ENCODE measurements around the gene TRMT44.
A peak's percentile ranks its signal among the peaks of the same experiment; 100 is the strongest.
"Not testable (repeated sequence)": the region's sequence is repeated elsewhere in the genome, so short reads cannot be mapped to it uniquely, and the experiment has no call there.

TRMT44 gene

GRCh38 chr4:8488791-8489369, 48.3 kb downstream of the TRMT44 start:
- Histone ChIP-seq H3K4me1 (ENCODE audit: insufficient read depth, low read length) (peaks cover 9% of the 10 kb centered on the region), H3K27me3 (ENCODE audit: insufficient read depth, low read length) (no peaks in the 10 kb centered on the region), H3K4me3 (ENCODE audit: low read length) (no peak overlapping the region), H3K36me3 (ENCODE audit: insufficient read depth, low read depth, low read length) (no peaks in the 10 kb centered on the region), H3K9me3 (ENCODE audit: insufficient read depth, low read depth, low read length) (peaks cover 13% of the 10 kb centered on the region; the same call in 1 of the 2 replicates), H3K27ac (ENCODE audit: low read length) (no peak overlapping the region), H3K9ac (ENCODE audit: low read depth, low read length) (no peak overlapping the region)

GRCh38 chr4:8491478-8491877, 50.9 kb downstream of the TRMT44 start:
- H3K27me3 ChIP-seq (ENCODE audit: insufficient read depth, low read length); H3K36me3 ChIP-seq (ENCODE audit: insufficient read depth, low read depth, low read length); H3K9ac ChIP-seq (ENCODE audit: low read depth, low read length); H3K4me3 ChIP-seq (ENCODE audit: low read length); H3K27ac ChIP-seq (ENCODE audit: low read length): not testable (repeated sequence)
- peaks cover 13% of the 10 kb centered on the region for H3K4me1 ChIP-seq (ENCODE audit: insufficient read depth, low read length)
- H3K9me3 ChIP-seq (ENCODE audit: insufficient read depth, low read depth, low read length) = peaks cover 13% of the 10 kb centered on the region; the same call in 1 of the 2 replicates

GRCh38 chr4:8492174-8492573, 51.6 kb downstream of the TRMT44 start:
- Histone ChIP-seq H3K36me3 (ENCODE audit: insufficient read depth, low read depth, low read length) (no peaks in the 10 kb centered on the region), H3K4me3 (ENCODE audit: low read length) (no peak overlapping the region), H3K27me3 (ENCODE audit: insufficient read depth, low read length) (no peaks in the 10 kb centered on the region), H3K27ac (ENCODE audit: low read length) (no peak overlapping the region), H3K4me1 (ENCODE audit: insufficient read depth, low read length) (peaks cover 13% of the 10 kb centered on the region), H3K9me3 (ENCODE audit: insufficient read depth, low read depth, low read length) (peaks cover 11% of the 10 kb centered on the region; the same call in 1 of the 2 replicates), H3K9ac (ENCODE audit: low read depth, low read length) (no peak overlapping the region)

GRCh38 chr4:8493484-8493883, 52.9 kb downstream of the TRMT44 start:
- Histone ChIP-seq H3K9ac (ENCODE audit: low read depth, low read length) (0 out of 2 replicates have a peak overlapping the region, but pooled peaks have one; percentile 3), H3K27ac (ENCODE audit: low read length) (no peak overlapping the region), H3K4me1 (ENCODE audit: insufficient read depth, low read length) (peaks cover 13% of the 10 kb centered on the region), H3K27me3 (ENCODE audit: insufficient read depth, low read length) (no peaks in the 10 kb centered on the region), H3K36me3 (ENCODE audit: insufficient read depth, low read depth, low read length) (no peaks in the 10 kb centered on the region), H3K9me3 (ENCODE audit: insufficient read depth, low read depth, low read length) (peaks cover 9% of the 10 kb centered on the region; the same call in 1 of the 2 replicates), H3K4me3 (ENCODE audit: low read length) (no peak overlapping the region)

GRCh38 chr4:8494218-8494617, 53.6 kb downstream of the TRMT44 start:
- H3K9ac ChIP-seq (ENCODE audit: low read depth, low read length) = no peak overlapping the region
- H3K27ac ChIP-seq (ENCODE audit: low read length) = no peak overlapping the region
- no peaks in the 10 kb centered on the region for H3K27me3 ChIP-seq (ENCODE audit: insufficient read depth, low read length)
- H3K9me3 ChIP-seq (ENCODE audit: insufficient read depth, low read depth, low read length) = peaks cover 2% of the 10 kb centered on the region; the same call in 1 of the 2 replicates
- H3K4me1 ChIP-seq (ENCODE audit: insufficient read depth, low read length) = peaks cover 13% of the 10 kb centered on the region
- no peak overlapping the region for H3K4me3 ChIP-seq (ENCODE audit: low read length)
- no peaks in the 10 kb centered on the region for H3K36me3 ChIP-seq (ENCODE audit: insufficient read depth, low read depth, low read length)

GRCh38 chr4:8494983-8495548, 54.5 kb downstream of the TRMT44 start:
- H3K27me3 ChIP-seq (ENCODE audit: insufficient read depth, low read length) = no peaks in the 10 kb centered on the region
- no peak overlapping the region for H3K27ac ChIP-seq (ENCODE audit: low read length)
- no peak overlapping the region for H3K4me3 ChIP-seq (ENCODE audit: low read length)

GRCh38 chr4:8495803-8496202, 55.2 kb downstream of the TRMT44 start:
- H3K9ac ChIP-seq (ENCODE audit: low read depth, low read length) = no peak overlapping the region
- H3K27ac ChIP-seq (ENCODE audit: low read length) = no peak overlapping the region
- H3K4me3 ChIP-seq (ENCODE audit: low read length) = no peak overlapping the region
- H3K27me3 ChIP-seq (ENCODE audit: insufficient read depth, low read length) = no peaks in the 10 kb centered on the region
- no peaks in the 10 kb centered on the region for H3K36me3 ChIP-seq (ENCODE audit: insufficient read depth, low read depth, low read length)
- peaks cover 2% of the 10 kb centered on the region; the same call in 1 of the 2 replicates for H3K9me3 ChIP-seq (ENCODE audit: insufficient read depth, low read depth, low read length)
- peaks cover 13% of the 10 kb centered on the region for H3K4me1 ChIP-seq (ENCODE audit: insufficient read depth, low read length)

More at GRCh38 chr4:8494983-8495548, 54.5 kb downstream of the TRMT44 start:
- peaks cover 13% of the 10 kb centered on the region for H3K4me1 ChIP-seq (ENCODE audit: insufficient read depth, low read length)
- H3K36me3 ChIP-seq (ENCODE audit: insufficient read depth, low read depth, low read length) = no peaks in the 10 kb centered on the region
- no peak overlapping the region for H3K9ac ChIP-seq (ENCODE audit: low read depth, low read length)
- peaks cover 2% of the 10 kb centered on the region; the same call in 1 of the 2 replicates for H3K9me3 ChIP-seq (ENCODE audit: insufficient read depth, low read depth, low read length)

- no peaks in the 10 kb centered on the region for H3K36me3 ChIP-seq (ENCODE audit: insufficient read depth, low read depth, low read length)
- H3K4me1 ChIP-seq (ENCODE audit: insufficient read depth, low read length) = peaks cover 13% of the 10 kb centered on the region
- no peak overlapping the region for H3K27ac ChIP-seq (ENCODE audit: low read length)
- H3K4me3 ChIP-seq (ENCODE audit: low read length) = no peak overlapping the region
- no peaks in the 10 kb centered on the region for H3K27me3 ChIP-seq (ENCODE audit: insufficient read depth, low read length)
- no peak overlapping the region for H3K9ac ChIP-seq (ENCODE audit: low read depth, low read length)
- peaks cover 2% of the 10 kb centered on the region; the same call in 1 of the 2 replicates for H3K9me3 ChIP-seq (ENCODE audit: insufficient read depth, low read depth, low read length)
These were observed 57.2 kb downstream of the TRMT44 start for GRCh38 chr4:8497762-8498161.

- Histone ChIP-seq H3K9ac (ENCODE audit: low read depth, low read length) (no peak overlapping the region), H3K27ac (ENCODE audit: low read length) (no peak overlapping the region), H3K4me1 (ENCODE audit: insufficient read depth, low read length) (0 out of 2 replicates have a peak, but pooled peaks cover 4% of the 10 kb centered on the region), H3K9me3 (ENCODE audit: insufficient read depth, low read depth, low read length) (peaks cover 2% of the 10 kb centered on the region; the same call in 1 of the 2 replicates), H3K27me3 (ENCODE audit: insufficient read depth, low read length) (no peaks in the 10 kb centered on the region), H3K36me3 (ENCODE audit: insufficient read depth, low read depth, low read length) (no peaks in the 10 kb centered on the region), H3K4me3 (ENCODE audit: low read length) (no peak overlapping the region)
These were observed 60.4 kb downstream of the TRMT44 start for GRCh38 chr4:8500966-8501365.

GRCh38 chr4:8501781-8502180, 61.2 kb downstream of the TRMT44 start:
- Histone ChIP-seq H3K4me3 (ENCODE audit: low read length) (no peak overlapping the region), H3K36me3 (ENCODE audit: insufficient read depth, low read depth, low read length) (no peaks in the 10 kb centered on the region), H3K9ac (ENCODE audit: low read depth, low read length) (no peak overlapping the region), H3K9me3 (ENCODE audit: insufficient read depth, low read depth, low read length) (peaks cover 2% of the 10 kb centered on the region; the same call in 1 of the 2 replicates), H3K27me3 (ENCODE audit: insufficient read depth, low read length) (no peaks in the 10 kb centered on the region), H3K4me1 (ENCODE audit: insufficient read depth, low read length) (peaks cover 11% of the 10 kb centered on the region; the same call in 1 of the 2 replicates), H3K27ac (ENCODE audit: low read length) (no peak overlapping the region)

GRCh38 chr4:8502371-8502770, 61.8 kb downstream of the TRMT44 start:
- Histone ChIP-seq H3K4me3 (ENCODE audit: low read length) (no peak overlapping the region), H3K27me3 (ENCODE audit: insufficient read depth, low read length) (no peaks in the 10 kb centered on the region), H3K9me3 (ENCODE audit: insufficient read depth, low read depth, low read length) (peaks cover 2% of the 10 kb centered on the region; the same call in 1 of the 2 replicates), H3K27ac (ENCODE audit: low read length) (no peak overlapping the region), H3K4me1 (ENCODE audit: insufficient read depth, low read length) (peaks cover 16% of the 10 kb centered on the region; the same call in 1 of the 2 replicates), H3K36me3 (ENCODE audit: insufficient read depth, low read depth, low read length) (no peaks in the 10 kb centered on the region), H3K9ac (ENCODE audit: low read depth, low read length) (no peak overlapping the region)

Measured in iPS-20b (cell line).